HEK293T (cell line): ENCODE measurements around the gene HOPX.
"Not testable (repeated sequence)": the region's sequence is repeated elsewhere in the genome, so short reads cannot be mapped to it uniquely, and the experiment has no call there.

Source experiments
- CTCF ChIA-PET: fragments of 350-600 bp; formaldehyde crosslinking; extraction: SDS; loops from one replicate; lab custom pipeline; 2021; ENCODE audit warnings: antibody characterized with exemption, inconsistent platforms; lab: Yijun Ruan, JAX
- POLR2A ChIA-PET: fragments of 350-600 bp; formaldehyde crosslinking; extraction: SDS; loops from one replicate; lab custom pipeline; 2020; ENCODE audit warnings: antibody characterized with exemption, inconsistent platforms; lab: Yijun Ruan, JAX
- DNase-seq: peaks from one replicate; pipeline ENCODE4 v3.0.0; 2012; ENCODE audit warnings: mixed read lengths; ENCODE audit errors: extremely low spot score
- ARNT ChIP-seq: fragments of 450-650 bp; IDR thresholded peaks from 2 replicates; pipeline ENCODE4 v1.6.1; 2017; ENCODE audit warnings: mild to moderate bottlenecking
- BHLHE40 ChIP-seq: fragments of 450-650 bp; IDR thresholded peaks from 2 replicates; pipeline ENCODE4 v1.6.1; 2016; ENCODE audit warnings: mild to moderate bottlenecking, moderate library complexity, borderline replicate concordance
- CTBP1 ChIP-seq: fragments of 450-650 bp; IDR thresholded peaks from 2 replicates; pipeline ENCODE4 v1.6.1; 2016; ENCODE audit warnings: borderline replicate concordance
- ELF4 ChIP-seq: fragments of 450-650 bp; IDR thresholded peaks from 2 replicates; pipeline ENCODE4 v1.6.1; 2017; ENCODE audit warnings: antibody characterized with exemption
- FOXA1 ChIP-seq: fragments of 450-650 bp; IDR thresholded peaks from 2 replicates; pipeline ENCODE4 v1.6.1; 2016; ENCODE audit warnings: mild to moderate bottlenecking
- FOXK2 ChIP-seq: fragments of 450-650 bp; IDR thresholded peaks from 2 replicates; pipeline ENCODE4 v1.6.1; 2016; ENCODE audit warnings: mild to moderate bottlenecking
- FOXM1 ChIP-seq: fragments of 450-650 bp; IDR thresholded peaks from 2 replicates; pipeline ENCODE4 v1.6.1; 2017; ENCODE audit warnings: mild to moderate bottlenecking, borderline replicate concordance
- HDGF ChIP-seq: fragments of 450-650 bp; IDR thresholded peaks from 2 replicates; pipeline ENCODE4 v1.6.1; 2017; ENCODE audit warnings: antibody characterized with exemption, borderline replicate concordance
- L3MBTL2 ChIP-seq: fragments of 450-650 bp; conservative IDR thresholded peaks from 2 replicates; pipeline ENCODE4 v1.6.1; 2016; ENCODE audit warnings: mild to moderate bottlenecking
- LEF1 ChIP-seq: fragments of 450-650 bp; IDR thresholded peaks from 2 replicates; pipeline ENCODE4 v1.6.1; 2017; ENCODE audit warnings: mild to moderate bottlenecking, borderline replicate concordance
- NFRKB ChIP-seq: fragments of 450-650 bp; IDR thresholded peaks from 2 replicates; pipeline ENCODE4 v1.6.1; 2016; ENCODE audit warnings: mild to moderate bottlenecking, moderate library complexity
- PKNOX1 ChIP-seq: fragments of 450-650 bp; IDR thresholded peaks from 2 replicates; pipeline ENCODE4 v1.6.1; 2016
- SP1 ChIP-seq: fragments of 450-650 bp; IDR thresholded peaks from 2 replicates; pipeline ENCODE4 v1.6.1; 2017
- SUZ12 ChIP-seq: fragments of 450-650 bp; IDR thresholded peaks from 2 replicates; pipeline ENCODE4 v1.6.1; 2016; ENCODE audit warnings: mild to moderate bottlenecking
- TARDBP ChIP-seq: fragments of 450-650 bp; IDR thresholded peaks from 2 replicates; pipeline ENCODE4 v1.6.1; 2016
- ZNF384 ChIP-seq: fragments of 450-650 bp; IDR thresholded peaks from 2 replicates; pipeline ENCODE4 v1.6.1; 2016

HOPX gene

DNA sequence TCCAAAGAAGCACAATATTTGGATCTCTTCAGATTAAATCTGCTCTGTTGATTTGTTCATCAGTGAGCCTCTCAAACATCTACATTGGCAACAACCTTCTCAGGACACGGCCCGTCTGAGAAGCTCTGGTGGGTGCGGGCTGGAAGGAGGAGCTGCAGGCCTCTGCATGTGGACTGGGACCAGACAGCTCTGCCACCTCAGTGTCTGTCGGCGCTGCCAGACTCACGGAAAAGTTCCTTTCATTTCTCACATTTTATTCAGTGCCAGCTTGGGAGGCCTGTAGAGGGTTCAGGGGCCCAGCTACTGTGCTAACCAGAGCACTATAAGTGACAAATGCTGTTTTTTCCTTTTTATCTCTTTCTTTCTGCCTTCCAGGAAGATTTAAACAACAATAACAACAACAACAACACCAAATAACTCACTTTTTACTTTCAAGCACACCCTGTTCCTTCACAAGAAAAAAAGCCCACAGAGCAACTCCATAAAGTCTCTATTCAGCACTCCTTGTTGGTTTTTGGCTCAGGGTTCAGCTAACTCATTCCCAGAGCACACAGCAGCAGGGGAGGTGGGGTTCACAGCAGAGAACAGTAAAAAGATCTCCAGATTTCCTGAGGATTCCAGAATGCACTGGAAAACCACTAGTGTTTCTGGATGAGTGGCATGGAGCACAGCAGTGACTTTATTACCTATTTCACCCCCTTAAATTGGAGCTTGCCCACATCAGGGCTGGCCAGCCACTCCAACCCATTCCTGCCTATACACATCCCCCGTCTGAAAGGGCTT lies 23.2 kb upstream of the HOPX start:
- POLR2A ChIA-PET = no interaction called here
- TF ChIP-seq ZNF384 (no peak), SP1 (no peak), ELF4 (no peak), NFRKB (no peak), L3MBTL2 (no peak), SUZ12 (no peak), CTBP1 (no peak), LEF1 (no peak), ARNT (no peak), BHLHE40 (no peak), FOXK2 (no peak), HDGF (no peak), FOXA1 (no peak), FOXM1 (no peak)
- DNase-seq = no peak
- CTCF ChIA-PET = no interaction called here

DNA sequence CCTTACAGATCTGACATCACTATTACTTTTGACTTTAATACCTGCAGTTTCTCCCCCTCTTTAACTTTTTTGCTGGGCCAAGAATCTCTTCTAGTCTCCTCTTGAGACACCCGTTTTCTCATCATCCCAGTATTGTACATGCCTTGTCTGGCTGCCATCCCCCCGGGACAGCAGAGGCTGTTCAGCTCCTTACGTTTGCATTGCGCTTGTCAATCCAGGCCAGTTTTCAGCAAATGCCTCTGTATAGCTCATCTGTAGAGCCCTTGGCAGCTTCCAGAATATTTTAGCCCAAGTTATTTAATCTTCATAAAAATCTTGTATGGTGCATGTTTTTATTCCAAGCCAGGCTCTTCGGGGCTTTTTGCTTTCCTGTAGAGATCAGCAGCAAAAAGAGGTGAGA lies 22.3 kb upstream of the HOPX start:
- no peak for DNase-seq
- CTCF ChIA-PET = no interaction called here
- no peak for TF ChIP-seq BHLHE40
- TF ChIP-seq FOXK2 = no peak
- no peak for TF ChIP-seq TARDBP
- no peak for TF ChIP-seq FOXA1
- no peak for TF ChIP-seq ZNF384
- TF ChIP-seq LEF1 = no peak
- POLR2A ChIA-PET = no interaction called here

DNA sequence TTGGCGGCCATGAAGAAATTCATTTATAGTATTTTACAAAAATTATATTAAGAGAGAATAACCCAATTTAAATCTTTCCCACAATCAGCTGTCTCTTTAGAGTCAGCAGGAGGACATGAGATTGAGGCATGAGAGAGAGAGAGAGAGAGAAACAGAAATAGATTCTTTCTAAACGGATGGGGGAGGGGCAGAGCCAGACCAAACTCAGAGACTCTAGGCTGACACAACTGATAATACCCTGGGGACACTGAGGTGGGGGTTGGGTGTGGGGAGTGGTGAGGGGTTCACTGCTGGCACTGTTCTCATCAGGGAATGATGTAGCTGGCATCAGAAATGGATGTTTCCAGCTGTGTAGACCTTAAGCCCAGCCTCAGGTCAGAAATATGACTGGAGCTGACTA lies 20.5 kb upstream of the HOPX start:
- no peak for DNase-seq
- TF ChIP-seq FOXM1 (no peak), NFRKB (no peak), PKNOX1 (no peak), FOXK2 (no peak), SUZ12 (no peak), LEF1 (no peak), FOXA1 (no peak), SP1 (no peak), HDGF (no peak), ELF4 (no peak), CTBP1 (no peak), ARNT (no peak), L3MBTL2 (no peak), ZNF384 (no peak), BHLHE40 (no peak), TARDBP (no peak)
- POLR2A ChIA-PET = no interaction called here
- CTCF ChIA-PET = no interaction called here

- no peak for DNase-seq
- POLR2A ChIA-PET = no interaction called here
- CTCF ChIA-PET = interaction anchor here (0.6 kb wide), 1 partner anchor 28 kb away, joined by 5 read pairs; no protein-coding TSS in a partner anchor
- TF ChIP-seq FOXA1 = no peak
- TF ChIP-seq SP1 = no peak
- TF ChIP-seq HDGF = no peak
These were observed 20.0 kb upstream of the HOPX start for GRCh38 chr4:56701161-56701480.

GRCh38 chr4:56699537-56700105 lies 18.5 kb upstream of the HOPX start:
- TF ChIP-seq HDGF = no peak
- TF ChIP-seq CTBP1 = no peak
- TF ChIP-seq FOXM1 = no peak
- TF ChIP-seq L3MBTL2 = no peak
- CTCF ChIA-PET = interaction anchor here (1.6 kb wide), 1 partner anchor 100 kb away, joined by 4 read pairs; no protein-coding TSS in a partner anchor
- POLR2A ChIA-PET = no interaction called here
- DNase-seq = no peak

- no peak for DNase-seq
- TF ChIP-seq ELF4 (no peak), HDGF (no peak)
- CTCF ChIA-PET = interaction anchor here (1.6 kb wide), 1 partner anchor 101 kb away, joined by 4 read pairs; no protein-coding TSS in a partner anchor
- POLR2A ChIA-PET = no interaction called here
These were observed 17.2 kb upstream of the HOPX start for GRCh38 chr4:56698329-56698728.

GRCh38 chr4:56696056-56696455 lies 15.0 kb upstream of the HOPX start:
- POLR2A ChIA-PET = no interaction called here
- CTCF ChIA-PET = no interaction called here
- no peak for DNase-seq
- TF ChIP-seq SUZ12 (no peak), FOXK2 (no peak), LEF1 (no peak), PKNOX1 (no peak), HDGF (no peak), BHLHE40 (no peak)

DNA sequence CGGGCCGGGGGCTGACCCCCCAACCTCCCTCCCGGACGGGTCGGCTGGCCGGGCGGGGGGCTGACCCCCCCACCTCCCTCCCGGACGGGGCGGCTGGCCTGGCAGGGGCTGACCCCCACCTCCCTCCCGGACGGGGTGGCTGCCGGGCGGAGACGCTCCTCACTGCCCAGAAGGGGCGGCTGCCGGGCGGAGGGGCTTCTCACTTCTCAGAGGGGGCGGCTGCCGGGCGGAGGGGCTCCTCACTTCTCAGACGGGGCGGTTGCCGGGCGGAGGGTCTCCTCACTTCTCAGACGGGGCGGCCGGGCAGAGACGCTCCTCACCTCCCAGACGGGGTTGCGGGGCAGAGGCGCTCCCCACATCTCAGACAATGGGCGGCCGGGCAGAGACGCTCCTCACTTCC lies 12.4 kb upstream of the HOPX start:
- POLR2A ChIA-PET, CTCF ChIA-PET, DNase-seq: not testable (repeated sequence)
